Endothelial cell (in vitro differentiated cells): ENCODE measurements around the gene MCTP1. TPM values are rescaled to one million over a fixed set of nuclear protein-coding genes. Genes with fewer than 3 reads are reported as not detected.

Source experiments
- DNase-seq: peaks from one replicate; pipeline ENCODE4 v3.0.0; 2021; ENCODE audit warnings: low spot score
- H3K27ac Mint-ChIP-seq: one replicate; pipeline ENCODE4 v1.8.0; 2021; ENCODE audit warnings: mixed read lengths, inconsistent platforms; ENCODE audit not compliant: unreplicated experiment
- H3K27me3 Mint-ChIP-seq: one replicate; pipeline ENCODE4 v1.8.0; 2021; ENCODE audit warnings: mild to moderate bottlenecking, moderate library complexity, mixed read lengths, inconsistent platforms; ENCODE audit not compliant: unreplicated experiment
- H3K36me3 Mint-ChIP-seq: one replicate; pipeline ENCODE4 v1.8.0; 2021; ENCODE audit warnings: mild to moderate bottlenecking, low read depth, mixed read lengths, inconsistent platforms; ENCODE audit not compliant: unreplicated experiment
- H3K4me1 Mint-ChIP-seq: one replicate; pipeline ENCODE4 v1.8.0; 2021; ENCODE audit warnings: mild to moderate bottlenecking, mixed read lengths, inconsistent platforms; ENCODE audit not compliant: unreplicated experiment
- H3K4me3 Mint-ChIP-seq: one replicate; pipeline ENCODE4 v1.8.0; 2021; ENCODE audit warnings: mild to moderate bottlenecking, mixed read lengths, inconsistent platforms; ENCODE audit not compliant: unreplicated experiment
- H3K9me3 Mint-ChIP-seq: one replicate; pipeline ENCODE4 v1.8.0; 2021; ENCODE audit warnings: mixed read lengths, inconsistent platforms; ENCODE audit not compliant: unreplicated experiment
- CTCF ChIP-seq: fragments of 200-600 bp; sonication (generic); IDR thresholded peaks from one replicate; pipeline ENCODE4 v1.5.0; 2021; ENCODE audit warnings: antibody characterized with exemption; ENCODE audit not compliant: unreplicated experiment
- total RNA-seq: library from RNA; stranded (reverse); fragmentation: NEBNext Ultra II Directional; extraction: Animal tissue kit (Norgen Biotek cat#: 25700); gene quantifications from one replicate; pipeline ENCODE4 v1.2.1, GENCODE V29; 2021; ENCODE audit not compliant: unreplicated experiment

MCTP1 gene
- total RNA-seq, 1 donor from 2014 or later, result 2.2 TPM

- H3K36me3 Mint-ChIP-seq, result no peaks in the 10 kb centered on the region
- H3K27ac Mint-ChIP-seq, result no peak overlapping the region
- TF ChIP-seq CTCF, result no peak
- no peaks in the 10 kb centered on the region for H3K9me3 Mint-ChIP-seq
- no peak for DNase-seq
- no peaks in the 10 kb centered on the region for H3K27me3 Mint-ChIP-seq
- no peak overlapping the region for H3K4me3 Mint-ChIP-seq
- H3K4me1 Mint-ChIP-seq, result peaks cover 7% of the 10 kb centered on the region
Observed at GRCh38 chr5:95162231-95162992, 122.5 kb downstream of the MCTP1 start.

GRCh38 chr5:95159603-95160002, 125.3 kb downstream of the MCTP1 start:
- no peak for DNase-seq
- Mint-ChIP-seq H3K36me3 (no peaks in the 10 kb centered on the region), H3K4me3 (no peak overlapping the region), H3K27ac (no peak overlapping the region), H3K4me1 (peaks cover 7% of the 10 kb centered on the region), H3K27me3 (no peaks in the 10 kb centered on the region), H3K9me3 (no peaks in the 10 kb centered on the region)
- TF ChIP-seq CTCF, result no peak

GRCh38 chr5:95155888-95156287, 129.0 kb downstream of the MCTP1 start:
- H3K36me3 Mint-ChIP-seq, result no peaks in the 10 kb centered on the region
- no peak for TF ChIP-seq CTCF
- H3K4me1 Mint-ChIP-seq, result peaks cover 5% of the 10 kb centered on the region
- H3K4me3 Mint-ChIP-seq, result no peak overlapping the region
- no peak for DNase-seq
- H3K9me3 Mint-ChIP-seq, result no peaks in the 10 kb centered on the region
- H3K27me3 Mint-ChIP-seq, result no peaks in the 10 kb centered on the region
- H3K27ac Mint-ChIP-seq, result no peak overlapping the region

GRCh38 chr5:95153511-95153910, 131.4 kb downstream of the MCTP1 start:
- no peak overlapping the region for H3K27ac Mint-ChIP-seq
- H3K9me3 Mint-ChIP-seq, result no peaks in the 10 kb centered on the region
- H3K27me3 Mint-ChIP-seq, result no peaks in the 10 kb centered on the region
- no peak for TF ChIP-seq CTCF
- peaks cover 5% of the 10 kb centered on the region for H3K4me1 Mint-ChIP-seq
- no peak overlapping the region for H3K4me3 Mint-ChIP-seq
- DNase-seq, result no peak
- H3K36me3 Mint-ChIP-seq, result no peaks in the 10 kb centered on the region

- no peak for DNase-seq
- H3K36me3 Mint-ChIP-seq, result no peaks in the 10 kb centered on the region
- no peaks in the 10 kb centered on the region for H3K9me3 Mint-ChIP-seq
- peaks cover 5% of the 10 kb centered on the region for H3K4me1 Mint-ChIP-seq
- peaks cover 3% of the 10 kb centered on the region for H3K27me3 Mint-ChIP-seq
- H3K4me3 Mint-ChIP-seq, result no peak overlapping the region
- TF ChIP-seq CTCF, result no peak
- no peak overlapping the region for H3K27ac Mint-ChIP-seq
Observed at GRCh38 chr5:95152535-95152934, 132.4 kb downstream of the MCTP1 start.
